ENCODE results near the gene AARSD1.
"Not testable (repeated sequence)": the region's sequence is repeated elsewhere in the genome, so short reads cannot be mapped to it uniquely, and the experiment has no call there.

The AARSD1 gene

GRCh38 chr17:42980766-42981397 lies 16.6 kb upstream of the AARSD1 start:
- DNase-seq (ENCODE audit: low read depth in 1 of 2, low spot score in 1 of 2): peak; percentile 9 to 26

- DNase-seq (ENCODE audit: low read depth in 1 of 2, low spot score in 1 of 2): peak; percentile 79 to 88
Measured at GRCh38 chr17:42980274-42980765, 16.1 kb upstream of the AARSD1 start, which contains the start of gene RUNDC1. RUNDC1 (plus strand) TSS chr17:42980565; CDS start chr17:42980577, 12 bp downstream.

DNA sequence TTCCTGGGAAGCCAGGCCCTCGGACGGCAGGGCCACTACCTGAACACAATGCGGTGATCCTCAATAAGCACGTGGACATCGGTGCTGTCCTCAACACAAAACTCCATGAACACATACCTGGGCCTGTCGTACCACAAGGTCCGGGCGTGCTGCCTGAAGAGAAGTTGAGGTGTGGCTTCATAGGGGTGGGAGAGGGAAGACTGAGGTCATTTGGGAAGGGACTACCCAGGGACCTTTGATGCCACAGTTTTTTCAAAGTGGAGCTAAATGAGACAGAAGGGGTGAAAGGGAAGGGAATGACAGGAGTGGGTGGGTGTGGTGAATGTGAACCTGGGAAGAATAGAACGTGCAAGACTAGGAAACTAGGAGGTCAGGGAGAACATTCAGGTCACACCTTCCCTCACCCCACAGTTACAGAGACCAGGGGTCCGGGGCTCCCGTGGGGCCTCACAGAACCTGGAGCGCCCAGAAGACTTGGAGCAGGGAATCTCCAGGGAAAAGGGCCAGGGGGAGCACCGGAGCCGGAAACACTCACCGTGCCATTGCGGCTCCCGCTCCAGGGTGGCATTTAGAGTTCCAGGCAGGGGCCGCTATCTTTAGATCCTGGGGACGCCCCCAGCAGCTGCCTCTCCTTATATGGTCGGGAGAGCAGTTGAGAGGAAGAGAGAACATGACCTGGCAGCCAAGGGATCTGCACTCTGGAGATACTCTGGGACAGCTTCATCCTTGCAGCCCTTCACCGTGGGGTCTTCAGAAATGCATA lies 15.4 kb upstream of the AARSD1 start, which contains the start of gene PTGES3L:
Gene PTGES3L (minus strand): TSS at position 570 of the 763 bp plus-strand sequence. CDS start 27 bp downstream, at position 543.
- no peak for DNase-seq (ENCODE audit: low read depth in 1 of 2, low spot score in 1 of 2)

DNA sequence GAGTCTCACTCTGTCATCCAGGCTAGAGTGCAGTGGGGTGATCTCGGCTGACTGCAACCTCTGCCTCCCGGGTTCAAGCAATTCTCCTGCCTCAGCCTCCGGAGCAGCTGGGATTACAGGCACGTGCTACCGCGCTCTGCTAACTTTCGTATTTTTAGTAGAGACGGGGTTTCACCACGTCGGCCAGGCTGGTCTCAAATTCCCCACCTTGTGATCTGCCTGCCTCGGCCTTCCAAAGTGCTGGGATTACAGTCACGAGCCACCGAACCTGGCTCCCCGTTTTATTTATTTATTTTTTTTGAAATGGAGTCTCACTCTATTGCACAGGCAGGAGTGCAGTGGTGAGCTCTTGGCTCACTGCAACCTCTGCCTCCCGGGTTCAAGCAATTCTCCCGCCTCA lies 11.4 kb upstream of the AARSD1 start:
- not testable (repeated sequence) for DNase-seq (ENCODE audit: low read depth in 1 of 2, low spot score in 1 of 2)

DNA sequence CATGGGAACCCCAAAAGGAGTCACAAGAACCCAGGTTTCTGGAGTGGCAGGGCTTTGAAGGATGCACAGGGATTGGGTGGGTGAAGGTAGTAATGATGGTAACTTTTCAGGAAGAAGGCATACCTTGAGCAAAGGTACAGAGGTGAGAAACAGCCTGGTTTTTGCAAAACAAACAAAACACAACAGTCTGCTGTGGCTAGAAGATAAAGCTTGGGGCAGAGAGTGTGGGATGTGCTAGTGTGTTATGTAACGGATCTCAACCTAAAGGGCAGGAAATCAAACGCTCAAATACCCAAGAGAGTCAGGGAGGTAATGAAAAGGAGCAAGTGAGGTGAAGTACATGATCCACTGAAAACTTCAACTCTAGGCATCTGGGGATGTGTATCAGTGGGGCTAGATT lies 11.0 kb upstream of the AARSD1 start:
- DNase-seq (ENCODE audit: low read depth in 1 of 2, low spot score in 1 of 2): no peak

GRCh38 chr17:42973323-42973722 lies 9.1 kb upstream of the AARSD1 start:
- not testable (repeated sequence) for DNase-seq (ENCODE audit: low read depth in 1 of 2, low spot score in 1 of 2)

DNA sequence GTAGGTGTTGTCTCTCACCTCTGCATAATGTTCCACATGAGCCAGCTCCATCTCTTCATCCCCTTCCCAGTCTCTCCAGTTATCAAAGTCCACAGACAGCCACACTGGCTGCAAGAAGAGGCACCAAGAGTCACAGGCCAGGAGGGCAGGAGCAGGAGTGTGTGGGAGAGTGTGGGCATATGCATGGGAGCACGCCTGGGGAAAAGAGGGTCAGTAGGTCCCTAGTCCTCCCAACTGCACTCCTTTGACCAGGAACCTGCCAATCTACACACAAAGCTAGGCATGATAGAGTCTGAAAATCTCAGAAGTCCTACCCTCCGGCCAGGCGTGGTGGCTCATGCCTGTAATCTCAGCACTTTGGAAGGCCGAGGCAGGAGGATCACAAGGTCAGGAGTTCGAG lies 7.3 kb upstream of the AARSD1 start:
- DNase-seq (ENCODE audit: low read depth in 1 of 2, low spot score in 1 of 2): no peak

- no peak for DNase-seq (ENCODE audit: low read depth in 1 of 2, low spot score in 1 of 2)
Measured at GRCh38 chr17:42969001-42969581, 4.8 kb upstream of the AARSD1 start.

DNA sequence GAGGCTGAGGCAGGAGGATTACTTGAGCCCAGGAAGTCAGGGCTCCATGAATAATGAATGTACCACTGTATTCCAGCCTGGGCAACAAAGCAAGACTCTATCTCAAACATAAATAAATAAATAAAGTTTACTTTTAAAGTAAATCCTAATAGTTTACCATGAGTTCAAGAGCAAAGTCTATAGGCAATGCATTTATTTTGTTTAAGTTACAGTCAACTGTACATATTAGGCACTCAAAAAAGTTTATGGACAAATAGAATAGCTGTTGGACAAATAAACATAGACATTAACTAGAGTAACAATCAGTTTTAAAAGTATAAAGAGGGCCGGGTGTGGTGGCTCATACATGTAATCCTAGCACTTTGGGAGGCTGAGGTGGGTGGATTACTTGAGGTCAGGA lies 3.7 kb upstream of the AARSD1 start:
- no peak for DNase-seq (ENCODE audit: low read depth in 1 of 2, low spot score in 1 of 2)

DNA sequence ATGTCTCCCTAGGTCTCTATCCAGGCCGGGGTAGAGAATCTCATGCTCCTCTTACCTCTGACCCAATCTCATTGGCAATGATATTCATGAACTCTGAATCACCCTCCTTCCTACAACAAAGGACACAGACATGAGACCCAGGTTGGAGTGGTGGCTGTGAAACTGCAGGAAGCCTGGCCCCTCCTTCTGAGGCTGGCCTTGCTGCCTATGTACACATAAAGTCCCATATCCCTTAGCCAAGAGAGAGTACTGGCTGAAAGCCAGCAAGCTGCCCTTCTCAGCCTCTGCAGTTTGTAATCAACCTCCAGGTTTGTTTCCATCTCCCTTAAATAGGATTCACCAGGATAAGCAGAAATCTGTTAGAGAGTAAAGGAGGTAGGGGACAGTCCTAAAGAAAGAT lies 10.6 kb downstream of the AARSD1 start:
- DNase-seq (ENCODE audit: low read depth in 1 of 2, low spot score in 1 of 2): no peak

DNA sequence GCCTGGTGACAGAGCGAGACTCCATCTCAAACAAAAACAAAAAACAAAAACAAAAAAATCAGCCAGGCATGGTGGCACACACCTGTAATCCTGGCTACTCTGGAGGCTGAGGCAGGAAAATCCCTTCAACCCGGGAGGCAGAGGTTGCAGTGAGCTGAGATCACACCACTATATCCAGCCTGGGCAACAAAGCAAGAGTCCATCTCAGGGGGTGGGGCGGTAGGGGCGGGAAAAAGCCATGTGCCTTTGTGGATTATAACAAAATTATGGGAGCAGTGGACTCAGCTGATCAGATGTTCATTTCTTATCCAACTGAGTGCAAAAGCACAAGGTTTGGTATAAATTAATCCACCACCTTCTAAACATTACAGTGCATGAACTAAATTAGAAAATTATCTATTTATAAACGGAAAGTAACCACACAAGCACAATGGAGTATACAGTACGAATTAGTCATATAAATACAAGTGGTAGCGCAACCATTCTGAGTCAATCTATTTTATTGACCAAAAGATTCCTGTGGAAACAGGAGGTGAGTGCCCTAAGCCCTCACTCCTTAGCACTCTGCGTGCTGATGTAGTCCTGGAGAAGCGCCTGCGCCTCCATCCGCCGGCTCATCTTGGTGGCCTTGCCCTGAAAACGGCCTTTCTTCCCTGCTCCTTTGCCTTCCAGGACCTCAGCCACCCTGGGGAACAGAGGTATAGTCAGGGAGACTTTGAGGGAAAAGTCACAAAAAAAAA lies 14.0 kb downstream of the AARSD1 start:
- DNase-seq (ENCODE audit: low read depth in 1 of 2, low spot score in 1 of 2): no peak

- no peak for DNase-seq (ENCODE audit: low read depth in 1 of 2, low spot score in 1 of 2)
Measured at GRCh38 chr17:42946812-42947211, 17.4 kb downstream of the AARSD1 start.

GRCh38 chr17:42944211-42944610 lies 20.0 kb downstream of the AARSD1 start:
- no peak for DNase-seq (ENCODE audit: low read depth in 1 of 2, low spot score in 1 of 2)

GRCh38 chr17:42937712-42938596 lies 26.3 kb downstream of the AARSD1 start:
- DNase-seq (ENCODE audit: low read depth in 1 of 2, low spot score in 1 of 2): no peak

DNA sequence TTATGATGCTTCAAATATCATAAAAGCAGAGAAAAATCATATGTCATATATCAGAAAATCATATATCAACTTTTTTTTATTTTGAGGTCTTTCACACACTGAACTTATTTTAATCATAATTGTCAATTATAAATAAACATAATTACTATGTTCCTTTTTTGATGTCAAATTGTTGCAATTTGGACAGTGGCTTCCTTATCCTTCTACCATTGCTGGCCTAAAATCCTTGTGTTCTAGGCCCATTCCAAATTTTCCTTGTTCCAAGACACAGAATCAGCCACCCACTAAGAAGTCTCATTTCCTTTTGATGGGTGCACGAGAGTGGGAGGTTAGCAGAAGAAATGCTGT lies 34.8 kb downstream of the AARSD1 start:
- no peak for DNase-seq (ENCODE audit: low read depth in 1 of 2, low spot score in 1 of 2)

GRCh38 chr17:42928714-42929496 lies 35.3 kb downstream of the AARSD1 start:
- no peak for DNase-seq (ENCODE audit: low read depth in 1 of 2, low spot score in 1 of 2)

GRCh38 chr17:42924891-42925290 lies 39.4 kb downstream of the AARSD1 start:
- DNase-seq (ENCODE audit: low read depth in 1 of 2, low spot score in 1 of 2): no peak

DNA sequence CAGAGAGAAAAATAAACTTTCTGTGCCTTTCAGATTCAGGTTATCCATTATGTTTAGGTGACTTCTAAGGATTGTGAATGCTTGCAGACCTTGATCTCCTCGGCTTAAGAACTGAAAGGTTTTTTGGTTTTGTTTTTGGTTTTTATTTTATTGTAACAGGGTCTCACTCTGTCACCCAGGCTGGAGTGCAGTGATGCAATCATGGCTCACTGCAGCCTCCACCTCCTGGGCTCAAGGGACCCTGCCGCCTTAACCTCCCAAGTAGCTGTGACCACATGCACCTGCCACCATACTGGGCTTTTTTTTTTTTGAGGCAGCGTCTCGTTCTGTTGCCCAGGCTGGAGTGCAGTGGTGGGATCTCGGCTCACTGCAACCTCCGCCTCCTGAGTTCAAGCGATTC lies 40.8 kb downstream of the AARSD1 start:
- DNase-seq (ENCODE audit: low read depth in 1 of 2, low spot score in 1 of 2): not testable (repeated sequence)

GRCh38 chr17:42922294-42922693 lies 42.0 kb downstream of the AARSD1 start:
- DNase-seq (ENCODE audit: low read depth in 1 of 2, low spot score in 1 of 2): no peak

DNA sequence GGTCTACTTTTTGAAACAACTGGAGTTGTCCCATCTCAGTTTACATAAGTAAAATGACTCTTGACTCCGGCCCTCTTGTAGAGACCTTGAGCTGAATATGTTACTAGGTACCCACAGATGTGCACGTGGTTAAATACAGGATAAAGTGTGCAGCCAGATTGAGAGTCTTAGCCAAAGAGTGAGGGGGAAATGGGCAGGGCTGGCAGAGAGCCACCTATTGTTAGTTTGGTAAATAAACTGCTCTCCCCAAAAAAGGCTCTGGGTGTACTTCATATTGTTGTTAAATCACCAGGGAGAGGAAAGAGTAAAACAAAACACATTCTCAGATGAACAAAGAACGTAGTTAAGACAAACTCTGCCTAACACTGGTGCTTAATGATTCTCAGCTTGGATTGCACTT lies 43.3 kb downstream of the AARSD1 start:
- no peak for DNase-seq (ENCODE audit: low read depth in 1 of 2, low spot score in 1 of 2)
